Measurements from ENCODE around the gene ZNF157.
"Not testable (repeated sequence)": the region's sequence is repeated elsewhere in the genome, so short reads cannot be mapped to it uniquely, and the experiment has no call there.

The ZNF157 gene

GRCh38 chrX:47370278-47370677 is at the start of gene ZNF157:
ZNF157 (plus strand) TSS chrX:47370578; CDS start chrX:47370669, 91 bp downstream.
- DNase-seq: no peak

GRCh38 chrX:47321386-47321785 is 49.0 kb upstream of the ZNF157 start:
- DNase-seq: peak; percentile 63

GRCh38 chrX:47321823-47322371 is 48.5 kb upstream of the ZNF157 start:
- DNase-seq: no peak

GRCh38 chrX:47327902-47328301 is 42.5 kb upstream of the ZNF157 start:
- DNase-seq: no peak

- DNase-seq: not testable (repeated sequence)
Measured at GRCh38 chrX:47332729-47333128, 37.6 kb upstream of the ZNF157 start.

GRCh38 chrX:47351706-47352105 is 18.7 kb upstream of the ZNF157 start:
- peak; percentile 40 for DNase-seq

- peak; percentile 23 for DNase-seq
Measured at GRCh38 chrX:47358387-47359065, 11.9 kb upstream of the ZNF157 start.

- no peak for DNase-seq
Measured at GRCh38 chrX:47360423-47361179, 9.8 kb upstream of the ZNF157 start.

GRCh38 chrX:47361538-47362511 is 8.6 kb upstream of the ZNF157 start:
- peak; percentile 84 for DNase-seq

- peak; percentile 71 for DNase-seq
Measured at GRCh38 chrX:47366041-47366722, 4.2 kb upstream of the ZNF157 start.

GRCh38 chrX:47373198-47373597 is 2.8 kb downstream of the ZNF157 start:
- DNase-seq: no peak

GRCh38 chrX:47380268-47380667 is 9.9 kb downstream of the ZNF157 start:
- DNase-seq: peak; percentile 68

- DNase-seq: peak; percentile 20
Measured at GRCh38 chrX:47380837-47381236, 10.5 kb downstream of the ZNF157 start.

GRCh38 chrX:47384502-47384901 is 14.1 kb downstream of the ZNF157 start:
- DNase-seq: peak; percentile 38

- no peak for DNase-seq
Measured at GRCh38 chrX:47390780-47391179, 20.4 kb downstream of the ZNF157 start.

- DNase-seq: no peak
Measured at GRCh38 chrX:47413179-47413594, 42.8 kb downstream of the ZNF157 start.

- DNase-seq: no peak
Measured at GRCh38 chrX:47420265-47420664, 49.9 kb downstream of the ZNF157 start.

GRCh38 chrX:47420962-47421361 is 50.6 kb downstream of the ZNF157 start:
- DNase-seq: no peak

GRCh38 chrX:47422444-47422843 is 52.1 kb downstream of the ZNF157 start:
- no peak for DNase-seq

- no peak for DNase-seq
Measured at GRCh38 chrX:47430925-47431324, 60.5 kb downstream of the ZNF157 start.

GRCh38 chrX:47446431-47446830 is 76.1 kb downstream of the ZNF157 start:
- no peak for DNase-seq

- no peak for DNase-seq
Measured at GRCh38 chrX:47446971-47447370, 76.6 kb downstream of the ZNF157 start.

All from fibroblast of skin of right biceps (primary cell).